AML-193 (cell line): ENCODE results near the gene PTPRH.
"Not testable (repeated sequence)": the region's sequence is repeated elsewhere in the genome, so short reads cannot be mapped to it uniquely, and the experiment has no call there.

ENCODE experiments used
- DNase-seq, 2 experiments: peaks; one replicate each; lab custom pipeline; 2025; lab: John Stamatoyannopoulos, UW

Gene PTPRH

GRCh38 chr19:55226788-55227187 is 17.5 kb upstream of the PTPRH start:
- DNase-seq = no peak

DNA sequence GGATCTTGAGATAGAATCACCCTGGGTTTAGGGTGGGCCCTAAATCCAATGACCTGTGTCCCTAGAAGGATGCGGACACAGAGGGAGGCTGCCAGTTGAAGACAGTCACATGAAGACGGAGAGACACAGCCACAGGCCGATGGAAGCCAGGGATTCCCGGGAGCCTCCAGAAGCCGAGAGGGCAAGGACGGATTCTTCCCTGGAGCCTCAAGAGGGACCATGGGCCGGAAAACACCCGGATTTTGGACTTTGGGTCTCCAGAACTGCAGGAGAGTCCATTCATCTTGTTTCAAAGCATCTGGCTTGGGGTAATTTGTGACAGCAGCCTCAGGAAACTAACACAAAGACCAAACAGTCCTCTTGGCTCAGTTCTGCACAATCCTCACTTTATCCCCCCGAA is 17.0 kb upstream of the PTPRH start:
- no peak for DNase-seq

GRCh38 chr19:55225415-55225958 is 16.2 kb upstream of the PTPRH start:
- DNase-seq = peak in 1 of 2 experiments; percentile 14

DNA sequence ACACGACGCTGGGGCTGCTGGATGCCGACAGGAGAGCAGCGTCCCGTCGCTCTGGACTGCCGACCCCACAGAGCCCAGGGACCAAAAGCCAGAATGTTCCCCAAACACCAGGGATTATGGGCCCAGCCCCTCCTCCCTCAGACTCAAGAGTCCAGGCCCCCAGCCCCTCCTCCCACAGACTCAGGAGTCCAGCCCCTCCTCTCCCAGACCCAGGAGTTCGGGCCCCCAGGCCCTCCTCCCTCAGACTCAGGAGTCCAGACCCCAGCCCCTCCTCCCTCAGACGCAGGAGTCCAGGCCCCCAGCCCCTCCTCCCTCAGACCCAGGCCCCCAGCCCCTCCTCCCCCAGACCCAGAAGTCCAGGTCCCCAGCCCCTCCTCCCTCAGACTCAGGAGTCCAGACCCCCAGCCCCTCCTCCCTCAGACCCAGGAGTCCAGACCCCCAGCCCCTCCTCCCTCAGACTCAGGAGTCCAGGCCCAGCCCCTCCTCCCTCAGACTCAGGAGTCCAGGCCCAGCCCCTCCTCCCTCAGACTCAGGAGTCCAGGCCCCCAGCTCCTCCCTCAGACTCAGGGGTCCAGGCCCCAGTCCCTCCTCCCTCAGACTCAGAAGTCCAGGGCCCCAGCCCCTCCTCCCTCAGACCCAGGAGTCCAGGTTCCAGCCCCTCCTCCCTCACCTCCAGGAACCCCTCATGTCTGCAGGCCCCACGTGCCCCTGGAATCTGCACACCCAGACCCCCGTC is 15.5 kb upstream of the PTPRH start:
- DNase-seq = not testable (repeated sequence)

DNA sequence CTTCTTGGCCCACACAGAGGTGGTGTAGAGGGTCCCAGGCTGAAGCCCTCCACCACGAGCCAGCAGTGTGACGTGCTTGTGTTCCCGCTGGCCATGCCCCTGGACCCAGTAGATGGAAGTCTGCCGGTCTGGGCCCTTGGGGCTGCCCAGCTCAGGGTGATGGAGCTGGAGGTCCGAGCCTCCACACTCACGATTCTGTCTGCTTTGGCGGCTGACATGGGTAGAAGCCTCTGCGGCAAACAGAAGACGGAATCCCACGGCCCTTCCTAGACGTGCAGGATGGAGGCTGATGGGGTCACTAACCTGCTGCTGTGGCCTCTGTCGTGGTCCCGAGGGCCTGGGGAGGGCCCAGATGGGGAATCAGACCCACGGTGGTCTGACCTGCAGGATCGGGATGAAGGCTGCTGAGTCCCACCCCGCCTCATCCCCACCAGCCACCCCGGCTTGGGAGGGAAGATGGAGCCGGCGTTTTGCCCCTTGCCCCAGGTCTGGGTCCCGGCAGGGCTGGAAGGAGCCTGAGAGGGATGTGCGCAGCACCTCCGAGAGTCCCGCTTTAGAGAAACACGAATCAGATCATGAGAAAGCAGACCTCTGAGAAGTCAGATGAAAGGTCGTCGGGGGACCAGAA is 14.9 kb upstream of the PTPRH start:
- DNase-seq = no peak

- no peak for DNase-seq
Measured at GRCh38 chr19:55223291-55224037, 14.2 kb upstream of the PTPRH start.

GRCh38 chr19:55220525-55220924 is 11.2 kb upstream of the PTPRH start:
- DNase-seq = no peak

- peak; percentile 66 to 67 for DNase-seq
Measured at GRCh38 chr19:55216461-55217198, 7.3 kb upstream of the PTPRH start.

- DNase-seq = no peak
Measured at GRCh38 chr19:55213547-55213946, 4.2 kb upstream of the PTPRH start.

GRCh38 chr19:55212447-55212846 is 3.1 kb upstream of the PTPRH start:
- no peak for DNase-seq

GRCh38 chr19:55209693-55210472 is 582 bp upstream of the PTPRH start:
- no peak for DNase-seq

GRCh38 chr19:55206664-55207500 is 2.4 kb downstream of the PTPRH start:
- peak in 1 of 2 experiments; percentile 33 for DNase-seq

DNA sequence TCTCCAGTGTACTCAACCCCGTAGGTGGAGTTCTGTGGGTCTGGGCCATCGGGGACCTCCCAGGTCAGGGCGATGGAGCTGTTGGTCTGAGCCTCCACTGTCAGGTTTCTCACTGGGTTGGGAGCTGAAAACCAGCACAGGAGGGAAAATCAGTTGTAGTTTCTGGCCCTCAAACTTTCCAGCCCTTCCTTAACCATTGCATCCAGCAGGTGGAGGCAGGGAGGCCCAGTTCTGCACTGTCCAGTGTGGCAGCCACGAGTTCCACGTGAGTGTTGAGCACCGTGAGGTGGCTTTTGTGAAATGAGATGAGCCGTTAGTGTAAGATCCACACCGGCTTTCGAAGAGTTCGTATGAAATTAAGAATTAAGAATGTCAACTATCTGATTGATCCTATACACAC is 7.1 kb downstream of the PTPRH start:
- not testable (repeated sequence) for DNase-seq

- no peak for DNase-seq
Measured at GRCh38 chr19:55199620-55200204, 9.6 kb downstream of the PTPRH start.

- DNase-seq = no peak
Measured at GRCh38 chr19:55198651-55199050, 10.7 kb downstream of the PTPRH start.

DNA sequence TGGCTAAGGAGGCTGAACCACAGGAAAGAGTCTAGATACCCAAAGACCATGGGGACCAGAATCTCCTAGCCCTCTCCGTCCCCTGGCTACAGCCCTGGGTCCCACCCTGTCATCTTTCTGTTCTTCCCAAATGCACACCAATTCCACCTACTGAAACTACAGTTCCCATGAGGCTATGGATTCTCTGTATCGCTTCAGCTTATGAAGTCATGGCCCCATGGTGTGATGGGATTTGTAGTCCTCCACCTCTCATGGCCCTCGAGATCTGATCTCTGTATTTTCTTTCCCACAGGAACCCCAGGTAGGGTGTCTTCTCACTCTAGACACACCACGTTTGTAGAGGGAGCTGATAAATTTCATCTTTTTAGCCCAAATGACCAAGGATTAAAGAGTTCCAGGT is 11.8 kb downstream of the PTPRH start:
- DNase-seq = no peak

GRCh38 chr19:55196803-55197202 is 12.5 kb downstream of the PTPRH start:
- no peak for DNase-seq

- no peak for DNase-seq
Measured at GRCh38 chr19:55193481-55193880, 15.8 kb downstream of the PTPRH start.

DNA sequence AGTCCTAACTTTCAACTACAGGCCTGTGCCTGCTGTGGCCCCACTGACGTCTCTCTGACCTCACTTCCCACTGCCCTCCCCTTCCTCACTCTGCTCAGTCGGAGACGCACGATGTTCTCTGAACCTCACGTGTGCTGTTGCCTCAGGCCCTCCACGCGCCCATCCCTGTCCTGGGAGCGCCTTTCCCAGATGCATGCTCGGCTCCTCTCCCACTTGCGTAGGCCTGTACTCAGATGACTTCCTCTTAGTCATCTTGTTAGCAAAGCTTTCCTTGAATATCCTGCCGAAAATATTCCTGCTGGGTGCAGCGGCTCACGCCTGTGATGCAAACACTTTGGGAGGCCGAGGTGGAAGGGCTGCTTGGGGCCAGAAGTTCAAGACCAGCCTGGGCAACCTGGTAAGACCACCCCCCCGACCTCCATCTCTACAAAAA is 19.9 kb downstream of the PTPRH start:
- DNase-seq = no peak

DNA sequence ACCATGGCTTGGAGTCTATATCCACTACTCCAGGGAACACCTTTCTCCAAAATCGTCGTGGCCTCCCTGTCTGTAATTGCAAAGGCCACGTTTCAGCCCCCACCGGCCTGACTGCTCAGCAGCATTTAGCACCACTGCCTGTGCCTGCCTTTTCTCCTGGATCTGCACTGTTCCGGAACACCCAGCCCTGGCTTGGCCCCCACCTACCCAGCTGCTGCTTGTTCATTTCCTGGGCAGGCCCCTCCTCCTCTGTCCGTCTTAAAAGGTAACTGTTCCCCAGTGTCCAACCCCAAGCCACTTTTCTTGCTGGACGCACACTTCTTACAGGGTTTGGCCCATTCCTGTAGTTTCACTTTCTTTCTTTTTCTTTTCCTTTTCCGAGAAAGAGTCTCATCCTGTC is 20.7 kb downstream of the PTPRH start:
- no peak for DNase-seq
